CD4-positive, alpha-beta T cell treated with Interleukin-21 for 1 hour (primary cell): ENCODE results near the gene DHRS4.

Experiments used
- DNase-seq: peaks from one replicate; pipeline ENCODE4 v3.0.0-alpha.2; 2020

Gene DHRS4

DNA sequence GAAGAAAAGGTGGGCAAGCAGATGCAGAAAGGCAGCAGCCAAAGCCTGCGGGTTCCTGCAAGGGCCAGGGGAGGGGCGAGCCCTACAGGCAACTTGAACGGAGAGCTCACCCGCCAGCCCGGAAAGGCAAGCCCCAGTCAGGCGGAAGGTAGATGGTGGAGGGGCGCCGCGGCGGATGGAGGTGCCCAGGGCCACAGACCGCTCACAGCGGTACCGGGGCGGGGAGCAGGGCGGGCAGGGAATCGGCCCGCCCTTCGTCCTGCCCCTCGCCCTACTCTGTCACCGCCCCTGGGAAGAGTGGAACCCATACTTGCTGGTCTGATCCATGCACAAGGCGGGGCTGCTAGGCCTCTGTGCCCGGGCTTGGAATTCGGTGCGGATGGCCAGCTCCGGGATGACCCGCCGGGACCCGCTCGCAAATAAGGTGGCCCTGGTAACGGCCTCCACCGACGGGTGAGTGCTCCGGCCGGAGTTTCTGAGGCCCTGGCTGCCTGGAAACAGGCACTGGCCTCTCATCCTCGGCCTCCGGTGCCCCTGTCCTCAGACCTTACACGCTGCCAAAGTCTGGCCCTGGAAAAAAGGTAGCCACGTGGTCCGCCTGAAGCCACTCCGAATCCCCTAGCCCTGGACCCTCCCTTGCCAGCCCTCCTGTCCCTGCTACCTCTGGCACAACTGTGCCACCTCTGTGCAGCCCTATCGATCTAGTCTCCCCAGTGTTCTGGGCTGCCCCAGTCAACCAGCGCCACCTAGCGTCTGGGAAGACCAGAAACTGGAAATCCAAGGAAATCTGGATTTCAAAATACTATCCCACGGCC lies at the start of gene DHRS4:
Gene DHRS4 (plus strand): TSS at position 307 of the 815 bp plus-strand sequence. CDS start 19 bp downstream, at position 326.
- DNase-seq, result peak; percentile 86

DNA sequence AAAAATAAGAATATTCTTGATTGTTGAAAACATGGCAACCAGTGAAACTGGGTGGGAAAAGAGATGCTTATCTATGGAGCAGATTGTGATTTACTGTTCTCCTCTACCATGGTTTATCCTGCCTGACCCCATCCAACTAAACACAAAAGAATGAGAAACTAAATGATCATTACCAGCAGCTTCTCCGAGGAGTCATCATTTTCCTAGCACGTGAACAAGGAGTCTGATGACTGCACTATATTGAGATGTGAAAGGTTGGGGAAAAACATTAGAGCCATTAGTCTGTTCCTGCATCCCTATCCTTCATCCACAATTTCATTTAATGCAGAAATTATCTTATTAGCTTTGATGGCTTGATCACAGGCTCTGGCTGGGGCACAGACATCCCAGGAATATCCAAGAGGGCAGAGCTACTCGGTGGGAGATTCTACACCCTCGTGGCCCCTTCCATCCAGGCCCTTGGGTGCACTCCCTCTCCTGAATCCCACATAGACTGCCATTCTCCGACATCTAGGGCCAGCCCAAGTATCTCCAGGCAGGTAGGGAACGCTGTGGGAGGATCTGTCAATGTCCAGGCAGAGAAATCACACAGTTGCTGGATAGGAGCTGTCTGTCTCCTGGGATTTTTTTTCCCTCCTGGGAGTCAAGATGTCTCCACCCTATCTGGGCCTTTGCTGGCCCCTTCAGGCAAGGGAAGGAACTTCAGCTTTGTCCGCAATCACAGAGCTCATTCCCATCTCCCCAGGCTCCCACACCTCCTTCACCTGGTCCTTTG lies 43.3 kb upstream of the DHRS4 start:
- peak; percentile 17 for DNase-seq

DNA sequence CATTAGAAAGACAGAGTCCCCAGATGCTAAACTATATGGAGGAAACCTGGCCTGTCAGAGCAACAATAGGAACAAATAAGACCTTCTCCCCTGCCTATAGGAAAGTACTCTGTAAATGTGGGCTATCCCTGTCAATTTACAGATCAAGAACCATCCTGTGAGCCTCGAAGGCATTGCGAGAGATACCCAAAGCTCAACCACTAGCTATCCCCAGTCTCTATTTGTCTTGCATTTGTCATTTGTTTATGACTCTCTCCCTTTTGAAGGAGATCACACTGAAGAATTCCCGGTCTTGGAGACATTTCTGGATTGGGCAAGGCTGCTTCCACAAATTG lies 42.7 kb upstream of the DHRS4 start:
- no peak for DNase-seq

DNA sequence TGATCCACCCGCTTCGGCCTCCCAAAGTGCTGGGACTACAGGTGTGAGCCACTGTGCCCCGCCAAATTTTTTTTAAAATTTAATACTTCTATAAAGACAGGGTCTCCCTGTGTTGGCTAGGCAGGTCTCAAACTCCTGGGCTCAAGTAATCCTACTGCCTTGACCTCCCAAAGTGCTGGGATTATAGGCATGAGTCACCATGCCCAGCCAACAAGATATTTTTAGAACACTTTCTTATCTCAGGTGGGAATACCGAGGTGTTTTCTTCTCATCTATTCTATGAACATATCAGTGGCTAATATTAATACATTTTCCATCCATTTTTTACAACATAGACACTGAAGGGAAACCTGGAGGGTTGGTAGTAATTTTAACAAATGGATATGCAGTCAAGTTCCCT lies 38.0 kb upstream of the DHRS4 start:
- no peak for DNase-seq

DNA sequence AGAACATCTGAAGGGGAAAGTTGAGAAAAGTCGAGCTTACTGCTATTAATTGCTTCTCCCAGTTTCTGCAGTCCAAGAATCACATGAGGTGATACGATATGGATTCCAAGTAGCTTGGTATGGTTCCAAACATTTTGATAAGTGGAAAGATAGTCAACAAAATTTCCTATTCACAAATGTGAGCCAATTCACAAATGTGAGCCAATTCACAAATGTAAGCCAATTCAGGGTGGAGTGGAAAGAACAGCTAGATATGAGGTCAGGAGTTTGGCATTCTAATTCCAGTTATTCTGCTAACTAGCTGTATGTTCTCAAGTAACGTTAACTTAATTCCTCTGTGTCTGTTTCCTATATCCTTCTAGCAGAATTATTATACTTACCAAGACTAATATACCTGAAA lies 37.6 kb upstream of the DHRS4 start:
- DNase-seq, result no peak

DNA sequence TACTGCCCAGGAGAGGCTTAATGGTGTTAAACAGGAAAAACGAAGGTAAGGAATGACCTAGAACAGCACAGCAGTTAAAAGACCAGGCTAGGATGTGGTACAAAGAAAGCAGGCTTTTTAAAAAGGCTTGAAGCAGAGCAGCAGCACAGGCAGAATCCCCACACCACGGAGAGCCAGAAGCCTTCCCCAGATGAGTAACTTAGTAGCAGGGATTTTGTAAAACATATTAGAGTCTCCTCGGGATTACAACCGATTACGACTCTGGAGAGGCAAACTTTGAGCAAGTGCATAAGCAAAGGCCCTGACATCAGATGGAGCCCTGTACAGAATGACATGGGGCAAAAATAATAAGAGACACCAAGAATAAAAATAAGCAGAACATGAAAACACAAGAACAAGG lies 37.1 kb upstream of the DHRS4 start:
- no peak for DNase-seq

DNA sequence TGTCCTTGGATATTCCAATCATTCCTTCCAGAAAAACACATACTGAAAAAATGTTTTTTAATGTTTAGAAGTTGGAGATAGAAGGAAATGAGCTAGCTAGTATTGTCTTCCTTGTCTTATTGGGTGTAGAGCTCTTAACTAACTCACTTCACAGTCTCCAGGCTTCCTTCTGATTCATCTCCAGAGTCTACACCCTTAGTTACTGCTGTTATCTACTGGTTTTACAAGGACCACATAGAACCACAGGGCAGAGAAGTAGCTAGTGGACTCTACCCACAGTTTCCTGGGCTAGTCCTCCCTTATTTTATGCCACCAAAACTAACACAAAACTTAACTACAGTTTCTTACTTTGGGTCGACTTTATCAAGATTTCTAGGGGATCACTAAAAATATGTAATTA lies 31.0 kb upstream of the DHRS4 start:
- no peak for DNase-seq

DNA sequence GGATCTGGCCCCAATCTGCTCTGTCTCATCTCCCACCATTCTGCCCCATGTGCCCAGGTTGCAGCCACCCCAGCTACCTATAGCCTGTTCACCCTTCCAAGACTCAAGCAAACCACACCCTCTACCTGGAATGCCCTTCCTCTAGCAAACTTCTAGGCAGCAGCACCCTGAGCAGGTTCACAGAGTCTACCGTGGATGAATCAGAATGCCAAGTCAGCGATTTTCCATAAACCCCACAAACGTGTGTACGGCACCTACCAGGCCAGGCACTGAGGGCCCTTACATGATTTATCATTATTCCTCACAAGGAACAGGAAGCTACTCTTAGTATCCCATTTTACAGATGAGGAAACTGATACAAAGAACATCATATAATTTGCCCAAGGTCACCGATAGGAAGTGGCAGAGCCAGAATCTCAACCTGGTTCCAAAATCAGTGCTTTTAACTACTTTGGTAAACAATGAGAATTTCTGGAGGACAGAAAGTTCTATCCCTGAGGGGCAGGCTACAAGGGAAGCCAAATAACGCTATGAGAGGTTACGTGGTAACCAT lies 28.0 kb upstream of the DHRS4 start:
- no peak for DNase-seq

DNA sequence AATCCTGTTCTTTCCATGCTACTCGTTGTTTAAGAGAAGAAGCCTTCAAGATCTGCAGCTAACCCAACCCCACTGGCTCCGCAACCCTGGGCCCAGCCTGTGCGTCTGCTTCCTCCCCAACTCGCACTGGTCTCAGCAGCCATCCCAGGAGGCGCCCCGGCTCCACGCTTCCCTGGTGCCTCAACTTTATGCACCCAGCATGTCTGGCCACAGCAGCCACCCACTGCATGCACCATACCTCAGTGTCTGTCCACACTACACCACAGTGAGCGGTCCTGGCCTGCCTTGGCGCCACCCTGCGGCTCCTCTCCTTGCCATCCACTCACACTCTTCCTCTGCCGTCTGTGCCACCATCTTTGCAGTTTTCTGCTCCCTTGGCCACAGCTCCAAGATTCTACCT lies 27.0 kb upstream of the DHRS4 start:
- no peak for DNase-seq

DNA sequence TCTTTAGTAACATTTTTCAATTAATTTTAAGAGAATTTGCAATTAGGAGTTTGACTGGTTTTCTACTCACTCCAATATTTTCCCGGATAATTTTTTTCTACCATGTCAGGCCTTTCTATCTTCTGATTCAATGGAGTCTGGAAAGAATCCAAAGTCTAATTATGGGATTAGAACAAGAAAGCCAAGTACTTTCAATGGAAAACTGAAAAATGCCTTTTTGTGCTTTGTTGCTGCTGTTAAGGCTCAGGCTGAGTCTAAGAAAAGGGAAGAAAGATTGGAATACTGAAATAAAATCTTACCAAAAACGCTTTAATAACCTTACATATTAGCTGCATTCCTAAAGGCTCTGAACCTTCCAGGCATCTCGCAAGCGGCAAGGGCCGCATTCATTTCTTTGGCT lies 24.4 kb upstream of the DHRS4 start:
- no peak for DNase-seq

DNA sequence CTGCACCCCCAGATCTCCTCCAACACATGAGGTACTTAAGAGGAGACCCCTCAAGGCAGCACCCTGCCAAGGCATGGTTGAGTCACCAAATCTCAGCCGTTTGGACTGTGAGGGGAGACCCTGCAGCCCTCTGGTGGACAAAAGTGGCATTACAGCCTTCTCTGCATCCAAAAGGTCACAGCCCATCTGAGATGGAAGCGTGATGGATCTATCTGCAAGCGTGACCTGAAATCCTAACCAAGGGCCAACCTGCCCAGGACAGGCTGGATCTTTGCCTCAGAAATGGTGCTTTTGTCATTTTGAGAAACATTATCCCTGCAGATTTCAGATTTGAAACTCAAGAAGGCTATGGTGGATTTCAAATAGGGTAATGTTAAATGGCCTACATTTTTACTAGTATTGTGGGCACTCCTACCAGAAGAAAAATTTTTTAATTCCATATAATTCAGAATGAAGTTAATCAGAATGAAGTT lies 23.7 kb upstream of the DHRS4 start:
- peak; percentile 81 for DNase-seq

DNA sequence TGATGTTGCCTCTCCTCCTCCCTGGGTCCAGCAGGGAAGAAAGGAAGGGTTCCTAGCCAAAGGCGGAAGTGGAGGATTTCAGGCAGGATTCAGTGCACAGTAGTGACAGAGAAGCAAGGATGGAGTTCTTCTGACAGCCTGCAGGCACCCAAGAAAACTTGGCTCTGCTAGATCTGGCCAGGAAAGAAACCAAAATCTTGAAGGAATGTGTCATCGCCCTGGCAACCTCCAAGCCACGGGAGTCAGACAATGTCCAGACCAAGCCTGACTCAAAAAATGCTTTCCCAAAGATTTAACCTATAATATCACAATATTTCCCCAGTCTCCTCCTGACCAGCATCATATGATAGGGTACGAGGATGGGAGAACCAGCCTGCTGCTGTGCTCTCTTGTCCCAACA lies 22.8 kb upstream of the DHRS4 start:
- DNase-seq, result no peak

DNA sequence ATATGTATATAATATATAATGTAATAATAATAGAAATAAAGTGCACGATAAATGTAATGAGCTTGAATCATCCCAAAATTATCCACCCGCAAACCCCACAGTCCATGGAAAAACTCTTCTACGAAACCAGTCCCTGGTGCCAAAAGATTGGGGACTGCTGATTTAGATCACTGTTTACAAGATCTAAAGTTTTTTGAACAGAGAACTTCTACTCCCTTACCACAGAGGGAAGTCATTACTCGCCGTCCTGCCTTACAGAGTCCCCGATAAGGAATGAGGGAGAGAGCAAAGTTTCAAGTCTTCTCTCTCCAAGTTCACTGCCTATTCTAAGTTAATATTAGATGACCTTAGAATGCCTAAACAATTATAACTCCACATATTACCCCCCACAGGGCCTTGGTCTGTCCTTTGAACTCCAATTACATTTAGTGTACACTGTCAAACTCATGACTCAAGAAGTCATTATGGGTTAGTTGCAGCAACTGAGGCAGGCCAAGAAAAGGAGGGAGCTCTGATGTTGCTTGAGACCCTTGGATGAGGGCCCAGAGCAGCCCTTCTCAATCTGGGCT lies 21.8 kb upstream of the DHRS4 start:
- DNase-seq, result no peak

DNA sequence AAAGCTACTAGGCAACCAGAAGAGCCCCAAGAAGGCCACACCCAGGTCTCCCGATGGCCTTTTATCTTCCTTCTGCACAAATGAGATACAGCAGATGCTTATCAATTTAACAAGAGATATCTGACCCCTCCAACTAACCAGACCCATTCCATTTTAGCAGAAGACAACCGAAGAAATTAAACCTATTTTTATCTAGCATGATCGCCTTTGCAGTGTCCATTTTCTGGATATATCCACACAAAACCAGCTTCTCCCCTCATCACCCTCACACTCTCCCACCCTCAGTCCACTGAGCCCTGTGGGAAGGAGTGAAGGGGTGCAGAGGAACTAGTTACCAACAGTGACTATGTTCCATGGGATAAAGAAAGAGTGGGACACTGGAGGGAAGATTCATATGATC lies 20.9 kb upstream of the DHRS4 start:
- no peak for DNase-seq

DNA sequence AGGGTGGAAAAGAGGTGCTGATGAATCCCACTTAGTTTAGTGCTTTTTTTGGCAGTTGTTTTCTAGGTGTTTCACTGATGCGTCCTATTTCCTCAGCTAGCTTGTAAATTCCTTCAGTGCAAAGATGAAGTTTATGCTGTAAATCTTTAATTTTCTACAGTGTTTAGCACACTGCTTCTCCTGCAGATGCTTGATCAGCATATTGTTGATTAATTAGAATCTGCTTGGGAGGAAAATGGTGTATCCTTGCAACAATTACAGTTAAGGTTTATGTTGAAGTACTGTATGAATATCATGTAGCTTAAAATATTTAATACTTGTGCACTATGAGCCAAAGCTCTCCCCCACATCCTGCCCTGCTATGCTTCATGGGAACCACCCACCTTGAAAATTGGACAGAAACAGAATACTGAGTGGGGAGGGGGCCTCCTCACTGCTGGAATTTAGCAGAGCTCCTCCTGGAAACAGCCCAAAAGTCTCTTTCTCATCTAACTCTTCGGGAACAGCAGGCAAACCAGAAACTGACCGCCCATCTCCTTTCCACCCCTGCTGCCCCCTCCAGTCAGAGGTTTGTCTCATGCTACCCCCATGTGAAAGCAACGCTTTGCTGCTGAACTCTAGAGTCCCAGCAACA lies 20.3 kb upstream of the DHRS4 start:
- no peak for DNase-seq

DNA sequence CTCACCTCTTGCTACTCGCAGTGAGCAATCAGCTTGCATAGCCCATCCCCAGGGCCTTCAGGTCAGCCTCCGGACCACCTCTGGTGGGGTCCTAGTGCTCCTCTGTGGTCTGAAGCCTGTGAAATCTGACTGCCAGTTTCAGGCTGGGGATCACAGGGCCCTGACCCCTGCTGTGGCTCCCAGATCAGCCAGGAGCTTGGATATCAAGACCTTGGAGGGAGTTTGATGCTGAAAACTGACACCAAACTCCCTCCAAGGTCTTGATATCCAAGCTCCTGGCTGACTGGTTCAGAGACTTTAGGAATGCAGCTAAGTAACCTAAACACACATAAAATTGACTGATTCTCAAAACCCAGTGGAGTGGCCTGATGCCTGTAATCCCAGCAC lies 19.8 kb upstream of the DHRS4 start:
- no peak for DNase-seq

DNA sequence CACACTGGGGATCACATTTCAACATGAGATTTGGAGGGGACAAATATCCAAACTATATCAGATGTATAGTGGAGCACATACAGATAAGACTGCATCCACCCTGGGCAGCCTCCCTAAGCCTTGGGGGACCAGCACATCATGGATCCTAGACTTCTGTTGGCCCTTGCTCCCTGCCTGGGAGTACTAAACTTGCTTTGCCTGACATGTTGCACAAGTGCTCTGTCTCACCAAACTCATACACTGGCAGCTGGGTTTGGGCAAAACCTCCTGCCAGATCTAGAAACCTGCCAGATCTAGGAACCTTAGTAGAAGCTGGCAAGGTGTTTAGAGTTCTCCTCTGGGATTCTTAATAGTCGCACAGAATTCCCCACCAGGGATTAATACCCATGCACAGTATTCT lies 18.4 kb upstream of the DHRS4 start:
- no peak for DNase-seq

DNA sequence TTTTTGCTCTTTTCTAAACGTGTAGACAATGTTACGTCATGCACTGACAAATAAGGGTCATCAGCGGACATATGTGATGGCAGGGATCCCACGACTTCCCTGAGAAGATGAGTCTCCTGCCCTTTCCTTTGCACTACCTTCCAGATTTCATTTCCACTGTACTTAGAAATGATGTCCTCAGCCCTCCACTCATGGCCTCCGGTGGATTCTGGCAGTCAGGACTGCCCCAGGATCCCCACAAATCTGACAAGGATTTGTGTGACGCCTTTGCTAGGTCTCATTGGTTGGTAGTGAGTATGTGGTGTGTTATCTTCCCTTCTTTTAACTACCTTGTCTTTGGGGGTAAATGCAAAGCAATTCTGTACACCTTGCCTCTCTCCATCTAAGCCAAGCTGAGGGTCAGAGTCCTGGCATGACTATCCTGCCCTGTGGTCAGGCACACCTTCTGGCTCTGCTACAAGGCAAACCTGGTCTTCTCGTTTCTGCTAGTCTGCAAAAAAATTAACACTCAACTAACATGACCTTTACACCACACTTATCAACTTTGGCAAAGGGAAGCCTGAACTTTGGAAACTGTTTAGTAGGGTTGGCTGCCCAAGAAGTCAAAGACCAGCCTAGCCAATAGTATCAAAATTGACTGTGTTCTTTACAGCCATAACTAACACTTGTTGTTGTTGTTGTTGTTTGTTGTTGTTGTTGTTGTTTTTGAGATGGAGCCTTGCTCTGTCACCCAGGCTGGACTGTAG lies 17.3 kb upstream of the DHRS4 start:
- no peak for DNase-seq

DNA sequence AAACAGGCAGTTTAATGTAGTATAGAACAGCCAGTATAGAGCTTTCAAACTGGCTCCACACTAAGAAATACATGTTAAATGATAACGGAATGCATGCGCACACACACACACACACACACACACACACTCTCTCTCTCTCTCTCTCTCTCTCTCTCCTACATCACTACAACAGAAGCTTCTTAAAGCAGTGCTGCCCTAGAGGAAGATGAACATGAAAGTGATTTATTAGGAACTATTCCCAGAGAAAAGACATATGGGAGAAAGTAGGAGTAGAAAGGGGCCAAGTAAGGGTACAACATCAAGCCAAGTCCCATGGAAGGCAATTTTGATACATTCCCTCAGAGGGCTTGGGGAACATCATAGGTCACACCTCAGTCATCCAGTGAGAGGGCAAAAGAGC lies 16.4 kb upstream of the DHRS4 start:
- DNase-seq, result no peak

DNA sequence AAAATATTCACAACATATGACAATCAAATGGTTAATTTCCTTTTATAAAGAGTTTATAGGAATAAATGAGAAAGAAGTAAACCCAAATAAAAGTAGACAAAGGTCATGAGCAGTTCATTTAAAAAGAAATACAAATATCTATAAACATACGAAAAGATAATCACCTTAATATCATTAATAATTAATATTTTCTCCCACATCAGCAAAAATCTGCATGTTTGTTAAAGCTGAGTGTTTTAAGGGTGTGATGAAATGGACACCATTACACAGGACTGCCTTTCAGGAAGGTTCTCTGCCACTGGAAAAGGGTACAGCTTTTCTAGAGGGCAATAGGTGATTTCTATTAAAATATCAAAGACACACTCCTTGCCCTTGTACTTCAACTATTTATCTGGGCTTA lies 14.7 kb upstream of the DHRS4 start:
- no peak for DNase-seq

DNA sequence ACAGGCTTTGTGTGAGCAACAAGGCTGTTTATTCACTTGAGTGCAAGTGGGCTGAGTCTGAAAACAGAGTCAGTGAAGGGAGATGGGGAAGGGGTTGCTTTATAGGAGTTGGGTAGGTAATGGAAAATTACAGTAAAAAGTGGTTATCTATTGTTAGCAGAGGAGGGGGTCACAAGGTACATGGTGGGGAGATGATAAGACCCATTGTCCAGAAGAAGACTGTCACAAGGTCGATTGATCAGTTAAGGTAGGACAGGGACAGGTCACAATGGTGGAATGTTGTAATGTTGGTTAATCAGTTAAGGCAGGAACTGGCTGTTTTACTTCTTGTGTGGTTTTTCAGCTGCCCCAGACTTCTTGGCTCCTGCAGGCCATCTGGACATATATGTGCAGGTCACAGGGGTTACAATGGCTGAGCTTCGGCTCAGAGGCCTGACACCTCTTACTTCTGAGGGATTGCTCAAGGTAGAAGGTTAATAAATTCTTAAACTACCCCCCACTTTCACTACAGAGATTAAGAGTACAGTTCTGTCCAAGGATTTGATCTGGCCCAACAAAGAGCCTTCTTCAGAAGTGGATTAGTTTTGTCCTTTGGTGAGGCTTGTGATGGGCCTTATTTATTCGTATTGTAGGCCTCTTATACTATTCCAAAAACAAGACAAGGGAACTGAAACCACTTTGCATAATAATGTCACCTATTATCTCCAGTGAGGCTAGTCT lies 13.8 kb upstream of the DHRS4 start:
- no peak for DNase-seq

DNA sequence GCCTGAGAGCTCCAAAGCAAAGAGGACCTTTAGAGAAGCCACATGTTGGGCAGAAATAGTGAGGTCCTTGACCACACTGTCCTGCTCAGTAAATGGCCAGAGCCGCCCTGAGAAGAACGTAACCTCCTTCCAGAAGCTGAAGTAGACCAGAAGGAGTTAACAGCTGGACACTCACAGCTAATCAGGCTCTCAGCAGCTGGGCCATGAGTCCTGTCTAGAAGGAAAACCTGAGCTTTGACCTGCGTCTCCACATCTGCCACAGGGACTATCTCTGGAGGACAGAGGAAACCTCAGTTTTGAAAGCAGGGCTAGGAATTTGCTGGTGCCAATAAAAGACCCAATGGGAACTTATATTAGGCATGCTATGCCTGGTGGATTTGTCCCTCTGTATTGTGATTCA lies 12.3 kb upstream of the DHRS4 start:
- no peak for DNase-seq
